Stimulated activated CD4-positive, alpha-beta T cell treated with anti-CD3 and anti-CD28 coated beads, Interleukin-15, amount 100 ng/mL, for 48 hours (primary cell): Measurements from ENCODE around the gene PLXDC2.

ENCODE experiments used
- DNase-seq, 2 donors: peaks; one replicate each; pipeline ENCODE4 v3.0.0-alpha.2; 2020; ENCODE audit warnings: low read depth in 2 of 2

The PLXDC2 gene

DNA sequence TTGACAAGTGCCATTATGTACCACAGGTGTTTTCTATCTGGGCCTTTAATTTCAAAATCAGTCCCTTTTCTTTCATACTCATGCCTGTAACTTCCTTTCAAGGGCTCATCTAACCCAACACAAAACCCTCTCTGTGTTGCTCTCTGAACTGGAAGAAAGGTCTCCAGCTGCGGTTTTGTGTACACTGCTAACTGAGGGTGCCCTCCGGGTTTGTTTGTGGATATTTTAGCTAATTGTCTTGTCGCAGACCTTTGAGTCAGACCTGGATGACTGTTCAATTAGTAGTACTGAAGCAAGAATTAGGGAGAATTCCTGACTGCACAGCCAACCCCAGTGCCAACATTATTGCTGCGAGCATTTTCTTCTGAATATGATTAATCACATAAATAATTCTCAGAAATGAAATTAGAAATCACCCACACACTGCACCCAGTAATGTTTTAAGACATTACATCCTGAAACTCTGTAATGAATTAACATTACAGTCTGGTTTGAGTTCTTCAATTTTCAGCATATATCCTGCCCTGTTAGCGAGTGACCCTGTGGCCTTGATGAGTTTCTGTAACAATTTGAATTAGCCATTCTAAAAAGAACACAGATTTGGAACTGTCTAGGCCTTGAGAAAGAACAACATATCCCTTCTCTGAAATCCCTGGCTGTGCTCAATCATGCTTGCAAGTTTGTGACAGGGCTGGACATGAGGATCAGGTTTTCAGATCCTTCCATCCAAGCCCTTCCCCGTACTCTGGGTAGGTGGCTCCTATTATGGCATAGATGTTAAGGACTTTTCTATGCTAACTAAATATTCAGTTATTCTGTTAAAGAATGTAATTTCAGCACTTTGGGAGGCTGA is 460.1 kb downstream of the PLXDC2 start:
- DNase-seq: no peak

DNA sequence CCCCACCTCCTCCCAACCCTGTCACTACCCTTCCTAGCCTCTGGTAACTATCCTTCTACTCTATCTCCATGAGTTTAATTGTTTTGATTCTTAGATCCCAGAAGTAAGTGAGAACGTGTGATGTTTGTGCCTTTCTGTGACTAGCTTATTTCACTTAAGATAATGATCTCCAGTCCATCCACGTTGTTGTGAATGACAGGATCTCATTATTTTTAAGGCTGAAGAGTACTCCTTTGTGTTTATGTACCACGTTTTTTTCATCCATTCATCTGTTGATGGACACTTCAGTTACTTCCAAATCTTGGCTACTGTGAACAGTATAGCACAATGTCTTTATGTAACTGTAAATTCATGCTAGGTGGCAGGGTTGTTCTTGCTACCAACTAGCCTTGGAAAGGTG is 461.6 kb downstream of the PLXDC2 start:
- DNase-seq: no peak

DNA sequence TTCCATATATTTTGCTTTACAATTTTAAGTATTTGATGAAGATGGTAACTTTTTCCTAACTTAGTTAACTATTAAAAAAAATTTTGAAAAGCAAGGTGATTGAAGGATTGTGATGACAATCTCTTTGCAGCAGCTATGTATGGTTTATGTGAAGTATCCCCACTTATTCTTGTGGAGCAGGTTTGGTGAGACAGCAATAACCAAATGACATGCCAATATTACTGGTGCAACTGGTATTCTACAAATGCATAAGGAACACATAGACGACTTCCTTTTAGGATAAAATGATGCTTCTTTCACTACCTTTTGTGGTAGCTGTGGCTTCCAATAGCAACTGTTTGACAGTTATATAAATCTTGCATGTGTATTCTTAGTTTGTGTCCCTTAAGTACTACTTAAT is 465.3 kb downstream of the PLXDC2 start:
- DNase-seq: no peak

DNA sequence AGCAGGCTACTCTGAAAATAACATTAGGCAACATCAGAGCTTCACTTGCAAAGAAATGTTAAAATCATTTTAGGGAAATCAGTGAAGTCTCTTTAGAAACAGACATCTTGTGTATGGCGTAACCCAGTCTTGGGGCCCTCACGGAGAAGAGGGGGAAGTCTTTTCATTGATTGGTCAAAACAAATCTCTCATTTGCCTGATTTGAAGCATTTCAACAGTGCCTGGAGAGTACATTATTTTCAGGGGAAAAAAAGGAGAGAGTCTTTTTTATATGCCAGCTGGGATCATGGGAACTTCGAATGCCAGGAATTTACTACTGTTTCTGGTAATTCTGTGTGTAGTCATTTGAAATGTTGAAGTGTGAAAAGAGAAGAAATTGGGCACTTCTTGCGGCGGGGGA is 471.4 kb downstream of the PLXDC2 start:
- no peak for DNase-seq

DNA sequence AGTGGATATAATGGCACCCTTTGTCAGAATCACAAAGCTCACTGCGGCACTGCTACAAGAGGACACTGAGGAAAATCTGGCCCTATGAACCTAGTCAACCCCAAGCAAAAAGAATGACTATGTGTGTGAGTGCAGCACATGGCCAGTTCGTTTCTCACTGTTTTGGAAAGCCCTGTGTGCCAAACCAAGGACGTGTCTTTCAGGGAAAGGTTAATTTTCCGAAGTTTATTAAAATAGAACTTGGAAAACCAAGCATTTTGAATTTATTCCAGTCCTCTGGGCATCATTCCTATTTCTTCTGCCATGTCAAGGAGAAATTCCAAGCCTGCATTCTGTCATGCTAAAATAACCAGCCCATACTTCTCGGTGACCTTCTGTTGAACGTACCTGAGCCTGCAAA is 471.8 kb downstream of the PLXDC2 start:
- DNase-seq: no peak

DNA sequence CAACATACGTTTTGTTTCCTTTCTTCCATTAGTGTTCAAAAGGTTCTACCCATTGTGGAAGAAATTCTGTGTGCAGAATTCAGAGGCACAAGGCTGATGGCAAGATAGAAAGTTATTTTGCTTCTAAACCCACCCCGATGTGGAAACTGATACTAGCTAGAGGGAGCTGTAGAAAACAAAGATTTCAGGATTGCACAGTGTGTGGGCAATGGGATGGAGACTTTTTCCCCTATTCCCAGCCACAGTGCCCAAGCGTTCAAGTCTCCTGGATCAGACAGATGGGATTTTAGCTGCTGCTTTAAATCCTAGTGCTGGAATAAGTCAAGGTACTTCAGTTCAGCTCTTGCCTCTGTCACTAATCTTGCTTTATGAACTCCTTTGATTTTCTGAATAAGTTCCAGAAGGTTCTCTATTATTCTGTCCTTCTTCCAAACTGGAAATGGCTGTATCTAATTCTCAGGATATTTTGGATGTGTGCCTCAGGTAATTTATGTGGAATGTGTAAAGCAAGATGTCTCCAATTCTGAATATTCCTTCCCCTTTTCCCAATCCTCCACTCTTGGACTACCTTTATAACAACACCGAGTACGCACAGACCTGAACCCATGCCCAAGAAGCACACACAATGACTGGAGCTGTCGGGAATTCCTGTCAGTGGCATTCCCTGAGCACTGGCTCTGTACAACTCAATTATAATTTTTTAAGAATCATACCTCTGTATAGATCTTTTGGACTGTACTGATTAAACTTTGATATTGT is 473.0 kb downstream of the PLXDC2 start:
- no peak for DNase-seq

DNA sequence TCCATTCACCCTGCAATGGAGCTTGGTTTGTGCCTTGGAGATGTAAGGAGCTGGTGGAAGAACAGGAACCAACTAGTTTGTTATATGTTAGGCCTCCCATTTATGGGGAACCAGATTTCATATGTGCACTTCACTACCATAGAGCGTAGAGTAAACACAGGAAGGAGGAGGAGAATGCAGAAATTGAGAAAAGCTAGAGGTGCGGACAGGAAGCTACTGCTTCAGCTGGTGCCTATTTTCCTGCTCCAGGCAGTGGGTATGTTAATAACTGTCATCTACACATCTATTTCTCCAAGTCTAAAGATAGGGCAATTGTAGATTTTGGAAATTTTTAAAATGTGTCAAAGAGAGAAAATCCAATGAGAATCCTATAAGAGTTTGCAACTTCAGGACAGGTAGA is 482.2 kb downstream of the PLXDC2 start:
- DNase-seq: no peak

DNA sequence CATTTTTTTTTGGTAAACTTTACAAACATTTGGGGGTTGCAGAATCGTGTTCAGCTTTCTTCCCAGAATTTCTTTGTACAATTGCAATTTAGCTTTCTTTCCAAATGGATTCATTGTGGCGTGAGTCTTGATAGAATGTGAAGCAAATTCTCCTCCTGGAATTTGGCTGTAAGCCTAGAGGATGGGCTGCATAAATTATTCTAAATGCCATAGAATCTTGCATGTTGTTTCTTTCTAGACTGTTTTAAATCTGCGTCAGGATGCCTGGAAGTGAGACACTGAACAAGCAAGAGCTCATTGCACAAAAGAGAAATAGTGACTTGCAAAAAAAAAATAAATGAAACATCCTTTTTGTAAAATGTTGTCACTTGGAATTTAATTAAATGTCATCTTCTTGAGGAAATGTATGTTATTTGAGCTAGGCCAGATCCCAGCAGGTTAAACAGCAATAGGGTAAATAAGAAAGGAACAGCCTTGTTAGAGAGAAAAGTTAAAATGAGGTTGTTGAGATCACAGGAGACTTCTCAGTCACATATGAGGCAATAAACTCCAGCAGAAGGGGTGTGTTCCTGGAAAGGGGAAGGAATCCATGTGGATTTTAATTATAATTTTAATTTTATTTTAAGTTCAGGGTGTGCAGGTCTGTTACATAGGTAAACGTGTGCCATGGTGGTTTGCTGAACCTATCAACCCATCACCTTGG is 483.0 kb downstream of the PLXDC2 start:
- no peak for DNase-seq

DNA sequence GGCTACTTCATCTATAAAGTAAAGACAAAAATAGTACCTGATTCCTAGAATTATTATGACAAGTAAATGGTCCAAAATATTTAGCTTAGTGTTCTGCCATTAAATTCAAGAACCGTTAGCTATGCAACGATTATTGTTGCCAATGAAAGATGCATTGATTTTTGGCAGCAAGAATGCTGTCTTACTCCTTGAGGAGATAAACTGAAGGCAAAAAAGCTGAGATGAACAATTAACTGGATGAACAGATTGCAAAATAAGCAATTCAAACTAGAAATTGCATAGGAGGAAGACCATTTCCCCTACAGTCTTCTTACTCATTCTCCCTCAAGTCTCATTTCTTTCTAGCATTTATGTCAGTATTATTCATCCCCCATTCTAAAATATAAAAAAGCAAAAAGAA is 484.5 kb downstream of the PLXDC2 start:
- DNase-seq: no peak

DNA sequence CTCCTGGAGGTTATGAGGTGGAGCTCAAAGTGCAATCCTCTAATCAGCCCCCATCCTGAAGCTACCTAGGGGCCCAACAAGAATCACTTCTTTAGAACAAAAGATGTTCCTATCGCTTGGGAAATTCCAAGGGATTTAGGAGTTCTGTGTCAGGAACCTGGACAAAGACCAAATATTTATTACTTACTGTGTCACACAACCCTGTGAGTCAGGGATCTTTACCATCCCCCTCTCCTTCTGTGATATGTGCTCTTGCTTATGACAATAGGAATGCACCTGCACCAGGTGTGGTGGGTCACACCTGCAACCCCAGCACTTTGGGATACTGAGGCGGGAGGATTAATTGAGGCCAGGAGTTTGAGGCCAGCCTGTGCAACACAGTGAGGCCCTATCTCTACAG is 485.8 kb downstream of the PLXDC2 start:
- DNase-seq: no peak

DNA sequence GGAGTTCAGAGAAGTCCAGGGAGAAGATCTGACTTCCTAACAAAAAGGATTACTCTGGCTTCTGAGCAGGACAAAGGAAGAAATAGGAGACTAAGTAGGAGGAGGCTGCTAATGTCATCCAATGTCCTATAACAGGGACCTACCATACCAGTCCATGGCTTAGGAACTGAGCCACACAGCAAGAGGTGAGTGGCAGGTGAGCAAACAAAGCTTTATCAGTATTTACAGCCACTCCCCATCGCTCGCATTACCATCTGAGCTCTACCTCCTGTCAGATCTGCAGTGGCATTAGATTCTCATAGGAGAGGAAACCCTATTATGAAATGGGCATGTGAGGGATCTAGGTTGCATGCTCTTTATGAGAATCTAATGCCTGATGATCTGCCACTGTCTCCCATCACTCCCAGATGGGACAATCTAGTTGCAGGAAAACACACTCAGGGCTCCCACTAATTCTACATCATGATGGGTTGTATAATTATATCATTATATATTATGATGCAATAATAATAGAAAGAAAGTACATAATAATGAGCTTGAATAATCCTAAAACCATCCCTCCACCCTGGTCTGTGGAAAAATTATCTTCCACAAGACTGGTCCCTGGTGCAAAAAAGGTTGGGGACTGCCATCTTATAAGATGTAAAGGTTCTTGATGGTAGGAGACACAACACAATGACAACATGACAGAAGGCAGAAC is 487.4 kb downstream of the PLXDC2 start:
- DNase-seq: no peak

DNA sequence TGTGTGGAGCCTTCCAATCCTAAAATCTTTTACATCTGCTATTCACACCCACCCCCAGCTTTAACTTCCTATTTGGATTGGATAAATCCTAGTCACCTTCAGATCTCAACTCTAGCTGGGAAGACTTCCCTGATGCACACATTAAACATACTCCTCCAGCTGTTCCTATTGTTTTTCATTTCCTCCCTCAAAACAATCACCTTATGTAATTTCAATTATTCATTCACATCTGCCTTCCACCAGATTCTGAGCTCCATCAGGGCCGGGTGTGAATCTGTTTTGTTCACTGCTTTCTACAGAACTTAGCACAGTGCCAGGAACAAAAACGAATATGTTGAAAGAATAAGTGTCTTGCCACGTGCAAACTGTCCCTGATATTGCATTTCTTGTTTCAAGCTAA is 497.4 kb downstream of the PLXDC2 start:
- DNase-seq: no peak

DNA sequence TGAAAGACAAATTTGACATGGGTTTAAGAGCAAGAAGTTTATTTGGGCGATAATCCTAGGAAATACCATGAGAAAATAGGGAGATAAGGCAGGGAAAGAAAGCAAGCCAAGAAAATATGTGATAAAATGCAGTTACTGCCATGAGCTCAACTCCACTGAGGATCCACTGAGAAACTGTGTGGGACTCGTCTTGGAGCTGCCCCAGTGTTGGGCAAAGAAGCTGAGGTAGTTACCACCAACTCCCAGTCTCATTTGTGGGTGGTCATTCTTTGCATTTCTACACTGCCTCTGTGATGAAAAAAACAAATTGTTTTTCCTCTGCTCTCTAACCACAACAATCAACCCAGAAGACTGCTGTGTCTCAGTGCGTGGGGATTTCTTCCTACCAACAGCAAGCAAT is 498.2 kb downstream of the PLXDC2 start:
- no peak for DNase-seq

DNA sequence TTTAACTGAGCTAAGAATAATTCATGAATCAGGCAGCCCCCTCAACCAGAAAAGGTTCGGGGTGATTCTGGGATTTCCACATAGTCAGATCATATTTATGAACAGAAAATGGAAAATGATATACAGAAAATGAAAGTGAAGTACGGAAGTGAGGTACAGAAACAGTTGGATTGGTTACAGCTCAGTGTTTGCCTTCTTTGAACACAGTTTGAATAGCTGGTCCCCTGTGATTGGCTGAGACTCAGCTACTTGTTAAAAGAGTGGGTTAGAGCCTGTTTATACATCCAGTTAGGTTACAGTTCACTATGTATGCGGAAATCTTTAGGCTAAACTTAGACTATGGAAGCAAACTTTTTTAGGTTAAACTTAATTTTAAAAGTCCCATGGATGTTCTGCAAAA is 511.7 kb downstream of the PLXDC2 start:
- no peak for DNase-seq

DNA sequence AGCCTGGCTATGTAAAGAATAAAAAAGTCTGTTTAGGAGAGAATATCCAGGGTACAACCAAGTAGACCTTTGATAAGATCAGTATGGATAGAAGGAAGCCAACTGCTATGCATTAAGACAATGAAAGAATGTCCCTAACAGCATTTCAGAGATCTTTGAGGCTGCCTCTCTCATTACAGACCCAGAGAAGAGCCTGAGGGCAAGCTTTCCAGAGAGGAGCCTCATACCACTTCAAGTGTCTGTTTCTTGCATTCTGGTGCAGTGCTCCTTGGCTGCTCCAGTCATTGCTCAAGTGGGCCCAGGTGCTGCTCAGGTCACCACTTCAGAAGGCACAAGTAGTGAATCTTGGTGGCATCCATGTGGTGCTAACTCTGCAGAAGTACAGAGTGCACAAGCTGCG is 514.0 kb downstream of the PLXDC2 start:
- no peak for DNase-seq

DNA sequence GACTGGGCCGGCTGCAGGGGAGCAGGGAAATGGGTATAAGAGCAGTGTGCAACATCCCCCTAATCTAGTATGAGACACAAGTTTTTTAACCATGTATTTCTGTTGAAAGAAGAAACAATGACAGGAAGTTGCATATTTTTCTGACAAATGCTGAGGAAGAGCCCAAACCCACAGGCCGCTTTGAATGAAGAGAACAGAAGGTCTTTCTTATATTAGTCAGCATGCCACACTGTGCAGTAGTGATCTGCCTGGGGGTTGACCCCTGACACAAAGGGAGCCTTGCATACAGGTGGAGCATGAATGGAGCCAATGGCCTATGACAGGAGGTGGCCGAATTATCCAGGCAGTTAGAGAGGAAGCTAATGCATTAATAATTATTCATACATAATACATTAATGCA is 518.3 kb downstream of the PLXDC2 start:
- DNase-seq: no peak
